Activated naive CD8-positive, alpha-beta T cell treated with anti-CD3 and anti-CD28 coated beads, Interleukin-2, amount 50 U/mL, for 16 hours (primary cell): ENCODE results near the gene UGT2B7.
"Not testable (repeated sequence)": the region's sequence is repeated elsewhere in the genome, so short reads cannot be mapped to it uniquely, and the experiment has no call there.

Experiments
- DNase-seq: peaks from one replicate; pipeline ENCODE4 v3.0.0-alpha.2; 2020; ENCODE audit warnings: low read depth, low spot score

The UGT2B7 gene

GRCh38 chr4:69088473-69088872 lies 7.8 kb upstream of the UGT2B7 start:
- DNase-seq, result no peak

GRCh38 chr4:69089388-69089787 lies 6.9 kb upstream of the UGT2B7 start:
- DNase-seq, result no peak

- DNase-seq, result no peak
These were observed 4.1 kb upstream of the UGT2B7 start for GRCh38 chr4:69092190-69092589.

GRCh38 chr4:69092980-69093568 lies 3.2 kb upstream of the UGT2B7 start:
- DNase-seq, result no peak

GRCh38 chr4:69093681-69094080 lies 2.6 kb upstream of the UGT2B7 start:
- no peak for DNase-seq

- DNase-seq, result no peak
These were observed 958 bp upstream of the UGT2B7 start for GRCh38 chr4:69095301-69095731.

- DNase-seq, result no peak
These were observed 536 bp downstream of the UGT2B7 start for GRCh38 chr4:69096810-69097209.

GRCh38 chr4:69098470-69098869 lies 2.2 kb downstream of the UGT2B7 start:
- no peak for DNase-seq

GRCh38 chr4:69099910-69100309 lies 3.6 kb downstream of the UGT2B7 start:
- DNase-seq, result no peak

- not testable (repeated sequence) for DNase-seq
These were observed 6.4 kb downstream of the UGT2B7 start for GRCh38 chr4:69102668-69103067.

GRCh38 chr4:69104719-69105275 lies 8.5 kb downstream of the UGT2B7 start:
- DNase-seq, result no peak

GRCh38 chr4:69115151-69115850 lies 19.0 kb downstream of the UGT2B7 start:
- not testable (repeated sequence) for DNase-seq

GRCh38 chr4:69115851-69116213 lies 19.6 kb downstream of the UGT2B7 start:
- no peak for DNase-seq

- DNase-seq, result no peak
These were observed 20.5 kb downstream of the UGT2B7 start for GRCh38 chr4:69116645-69117321.

GRCh38 chr4:69120870-69121269 lies 24.6 kb downstream of the UGT2B7 start:
- DNase-seq, result no peak

GRCh38 chr4:69122476-69122875 lies 26.2 kb downstream of the UGT2B7 start:
- DNase-seq, result no peak

- DNase-seq, result no peak
These were observed 28.7 kb downstream of the UGT2B7 start for GRCh38 chr4:69124941-69125340.

GRCh38 chr4:69126024-69126423 lies 29.8 kb downstream of the UGT2B7 start:
- no peak for DNase-seq

GRCh38 chr4:69133993-69134392 lies 37.7 kb downstream of the UGT2B7 start:
- no peak for DNase-seq

- DNase-seq, result no peak
These were observed 38.2 kb downstream of the UGT2B7 start for GRCh38 chr4:69134471-69134870.

- no peak for DNase-seq
These were observed 45.0 kb downstream of the UGT2B7 start for GRCh38 chr4:69141320-69141719.

GRCh38 chr4:69147334-69147733 lies 51.1 kb downstream of the UGT2B7 start:
- DNase-seq, result no peak

- no peak for DNase-seq
These were observed 57.7 kb downstream of the UGT2B7 start for GRCh38 chr4:69154021-69154420.
